HEK293T (cell line): ENCODE results near the gene EXOC4.

ENCODE experiments used
- CTCF ChIA-PET: fragments of 350-600 bp; formaldehyde crosslinking; extraction: SDS; loops from one replicate; lab custom pipeline; 2021; ENCODE audit warnings: antibody characterized with exemption, inconsistent platforms; lab: Yijun Ruan, JAX
- POLR2A ChIA-PET: fragments of 350-600 bp; formaldehyde crosslinking; extraction: SDS; loops from one replicate; lab custom pipeline; 2020; ENCODE audit warnings: antibody characterized with exemption, inconsistent platforms; lab: Yijun Ruan, JAX
- DNase-seq: peaks from one replicate; pipeline ENCODE4 v3.0.0; 2012; ENCODE audit warnings: mixed read lengths; ENCODE audit errors: extremely low spot score
- ARNT ChIP-seq: fragments of 450-650 bp; IDR thresholded peaks from 2 replicates; pipeline ENCODE4 v1.6.1; 2017; ENCODE audit warnings: mild to moderate bottlenecking
- BHLHE40 ChIP-seq: fragments of 450-650 bp; IDR thresholded peaks from 2 replicates; pipeline ENCODE4 v1.6.1; 2016; ENCODE audit warnings: mild to moderate bottlenecking, moderate library complexity, borderline replicate concordance
- CTBP1 ChIP-seq: fragments of 450-650 bp; IDR thresholded peaks from 2 replicates; pipeline ENCODE4 v1.6.1; 2016; ENCODE audit warnings: borderline replicate concordance
- ELF4 ChIP-seq: fragments of 450-650 bp; IDR thresholded peaks from 2 replicates; pipeline ENCODE4 v1.6.1; 2017; ENCODE audit warnings: antibody characterized with exemption
- FOXA1 ChIP-seq: fragments of 450-650 bp; IDR thresholded peaks from 2 replicates; pipeline ENCODE4 v1.6.1; 2016; ENCODE audit warnings: mild to moderate bottlenecking
- FOXK2 ChIP-seq: fragments of 450-650 bp; IDR thresholded peaks from 2 replicates; pipeline ENCODE4 v1.6.1; 2016; ENCODE audit warnings: mild to moderate bottlenecking
- FOXM1 ChIP-seq: fragments of 450-650 bp; IDR thresholded peaks from 2 replicates; pipeline ENCODE4 v1.6.1; 2017; ENCODE audit warnings: mild to moderate bottlenecking, borderline replicate concordance
- HDGF ChIP-seq: fragments of 450-650 bp; IDR thresholded peaks from 2 replicates; pipeline ENCODE4 v1.6.1; 2017; ENCODE audit warnings: antibody characterized with exemption, borderline replicate concordance
- L3MBTL2 ChIP-seq: fragments of 450-650 bp; conservative IDR thresholded peaks from 2 replicates; pipeline ENCODE4 v1.6.1; 2016; ENCODE audit warnings: mild to moderate bottlenecking
- LEF1 ChIP-seq: fragments of 450-650 bp; IDR thresholded peaks from 2 replicates; pipeline ENCODE4 v1.6.1; 2017; ENCODE audit warnings: mild to moderate bottlenecking, borderline replicate concordance
- NFRKB ChIP-seq: fragments of 450-650 bp; IDR thresholded peaks from 2 replicates; pipeline ENCODE4 v1.6.1; 2016; ENCODE audit warnings: mild to moderate bottlenecking, moderate library complexity
- SP1 ChIP-seq: fragments of 450-650 bp; IDR thresholded peaks from 2 replicates; pipeline ENCODE4 v1.6.1; 2017
- SUZ12 ChIP-seq: fragments of 450-650 bp; IDR thresholded peaks from 2 replicates; pipeline ENCODE4 v1.6.1; 2016; ENCODE audit warnings: mild to moderate bottlenecking
- TARDBP ChIP-seq: fragments of 450-650 bp; IDR thresholded peaks from 2 replicates; pipeline ENCODE4 v1.6.1; 2016
- ZNF384 ChIP-seq: fragments of 450-650 bp; IDR thresholded peaks from 2 replicates; pipeline ENCODE4 v1.6.1; 2016
- TF ChIP-seq, protein P1 (sequence below): fragments of 450-650 bp; IDR thresholded peaks from 2 replicates; pipeline ENCODE4 v1.6.1; 2016

Gene EXOC4

DNA sequence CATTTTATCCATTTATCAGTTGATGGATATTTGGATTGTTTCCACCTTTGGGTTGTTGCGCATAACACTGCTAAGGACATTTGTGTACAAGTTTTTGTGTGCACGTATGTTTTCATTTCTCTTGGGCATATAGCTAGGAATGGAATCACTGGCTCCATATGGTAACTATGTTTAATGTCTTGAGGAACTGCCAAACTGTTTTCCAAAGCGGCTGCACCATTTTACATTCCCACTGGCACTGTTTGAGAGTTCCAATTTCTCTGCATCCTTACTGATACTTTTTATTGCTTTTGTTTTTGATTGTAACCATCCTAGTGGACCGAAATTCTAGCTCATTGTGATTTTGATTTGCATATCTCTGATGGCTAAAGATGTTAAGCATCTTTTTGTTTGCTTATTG is 118.7 kb downstream of the EXOC4 start:
- DNase-seq: no peak
- CTCF ChIA-PET: no interaction called here
- no peak for TF ChIP-seq ARNT
- no peak for TF ChIP-seq ELF4
- TF ChIP-seq, protein P1, sequence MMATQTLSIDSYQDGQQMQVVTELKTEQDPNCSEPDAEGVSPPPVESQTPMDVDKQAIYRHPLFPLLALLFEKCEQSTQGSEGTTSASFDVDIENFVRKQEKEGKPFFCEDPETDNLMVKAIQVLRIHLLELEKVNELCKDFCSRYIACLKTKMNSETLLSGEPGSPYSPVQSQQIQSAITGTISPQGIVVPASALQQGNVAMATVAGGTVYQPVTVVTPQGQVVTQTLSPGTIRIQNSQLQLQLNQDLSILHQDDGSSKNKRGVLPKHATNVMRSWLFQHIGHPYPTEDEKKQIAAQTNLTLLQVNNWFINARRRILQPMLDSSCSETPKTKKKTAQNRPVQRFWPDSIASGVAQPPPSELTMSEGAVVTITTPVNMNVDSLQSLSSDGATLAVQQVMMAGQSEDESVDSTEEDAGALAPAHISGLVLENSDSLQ: no peak
- TF ChIP-seq FOXK2: no peak
- no peak for TF ChIP-seq FOXM1
- TF ChIP-seq FOXA1: no peak
- no peak for TF ChIP-seq NFRKB
- no peak for TF ChIP-seq ZNF384
- no peak for TF ChIP-seq SP1
- no peak for TF ChIP-seq CTBP1
- TF ChIP-seq BHLHE40: no peak
- POLR2A ChIA-PET: no interaction called here

DNA sequence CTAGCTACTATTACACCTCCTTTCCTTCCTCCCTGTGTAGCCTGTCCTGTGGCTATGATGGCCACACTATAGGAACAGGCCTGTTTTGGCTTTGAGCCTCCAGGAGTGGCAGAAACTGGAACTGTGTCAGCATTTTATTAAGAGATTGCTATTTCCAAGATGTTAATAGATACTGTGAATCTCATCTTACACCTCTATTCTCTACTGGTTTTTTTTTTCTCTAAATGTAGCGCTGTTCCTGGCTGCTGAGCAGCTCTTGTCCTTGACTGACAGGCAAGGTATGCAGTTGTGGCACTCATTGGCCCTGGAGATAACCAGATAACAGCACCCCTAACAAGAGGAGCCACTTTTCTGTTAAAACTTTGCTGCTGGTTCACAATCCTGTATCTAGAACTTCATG is 119.5 kb downstream of the EXOC4 start:
- TF ChIP-seq TARDBP: no peak
- no peak for DNase-seq
- CTCF ChIA-PET: no interaction called here
- POLR2A ChIA-PET: no interaction called here

DNA sequence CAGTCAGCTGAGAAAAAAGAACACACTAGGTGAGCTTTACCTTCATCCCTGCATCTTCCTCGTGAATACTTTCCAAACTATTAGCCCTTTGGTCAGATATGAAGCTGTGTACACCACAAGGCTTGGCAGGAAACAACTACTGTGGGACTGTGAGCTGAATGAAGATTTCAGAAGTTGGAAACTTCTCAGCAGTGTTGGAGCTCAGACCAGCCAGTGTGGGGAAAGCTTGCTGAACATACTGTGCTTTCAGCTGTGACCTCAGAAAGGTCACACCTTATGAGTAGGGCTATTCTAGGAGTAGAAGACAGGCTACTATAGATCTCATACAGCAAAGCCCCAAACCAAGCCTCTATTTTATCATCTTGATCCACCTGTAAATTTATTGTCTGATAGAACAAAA is 123.6 kb downstream of the EXOC4 start:
- no peak for TF ChIP-seq SUZ12
- TF ChIP-seq HDGF: no peak
- TF ChIP-seq FOXA1: no peak
- no peak for TF ChIP-seq NFRKB
- TF ChIP-seq, protein P1: no peak
- no peak for TF ChIP-seq BHLHE40
- ChIA-PET CTCF (no interaction called here), POLR2A (no interaction called here)
- DNase-seq: no peak

DNA sequence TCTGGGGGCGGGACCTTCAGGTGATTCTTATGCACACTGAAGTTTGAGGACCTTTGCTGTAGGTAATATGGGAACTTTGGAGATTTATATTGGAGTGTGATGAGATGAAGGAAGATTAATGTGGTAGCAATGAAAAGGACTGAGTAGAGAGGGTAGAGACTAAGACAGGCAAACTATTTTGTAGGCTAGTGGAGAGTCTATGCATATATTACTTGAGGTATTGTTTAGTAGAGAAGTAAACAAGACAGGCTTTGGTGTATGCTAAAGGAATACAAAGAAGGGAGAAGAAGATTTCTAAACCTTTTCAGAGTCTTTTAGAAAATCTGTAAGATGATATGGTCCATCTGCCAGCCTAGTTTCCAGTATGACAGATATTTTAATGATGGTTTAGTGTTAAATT is 129.1 kb downstream of the EXOC4 start:
- POLR2A ChIA-PET: no interaction called here
- no peak for DNase-seq
- CTCF ChIA-PET: no interaction called here
- TF ChIP-seq FOXK2 (no peak), HDGF (no peak), ZNF384 (no peak), L3MBTL2 (no peak), BHLHE40 (no peak), CTBP1 (no peak), TARDBP (no peak), ARNT (no peak), ELF4 (no peak), NFRKB (no peak), LEF1 (no peak), FOXA1 (no peak), SUZ12 (no peak)
- TF ChIP-seq, protein P1: no peak

DNA sequence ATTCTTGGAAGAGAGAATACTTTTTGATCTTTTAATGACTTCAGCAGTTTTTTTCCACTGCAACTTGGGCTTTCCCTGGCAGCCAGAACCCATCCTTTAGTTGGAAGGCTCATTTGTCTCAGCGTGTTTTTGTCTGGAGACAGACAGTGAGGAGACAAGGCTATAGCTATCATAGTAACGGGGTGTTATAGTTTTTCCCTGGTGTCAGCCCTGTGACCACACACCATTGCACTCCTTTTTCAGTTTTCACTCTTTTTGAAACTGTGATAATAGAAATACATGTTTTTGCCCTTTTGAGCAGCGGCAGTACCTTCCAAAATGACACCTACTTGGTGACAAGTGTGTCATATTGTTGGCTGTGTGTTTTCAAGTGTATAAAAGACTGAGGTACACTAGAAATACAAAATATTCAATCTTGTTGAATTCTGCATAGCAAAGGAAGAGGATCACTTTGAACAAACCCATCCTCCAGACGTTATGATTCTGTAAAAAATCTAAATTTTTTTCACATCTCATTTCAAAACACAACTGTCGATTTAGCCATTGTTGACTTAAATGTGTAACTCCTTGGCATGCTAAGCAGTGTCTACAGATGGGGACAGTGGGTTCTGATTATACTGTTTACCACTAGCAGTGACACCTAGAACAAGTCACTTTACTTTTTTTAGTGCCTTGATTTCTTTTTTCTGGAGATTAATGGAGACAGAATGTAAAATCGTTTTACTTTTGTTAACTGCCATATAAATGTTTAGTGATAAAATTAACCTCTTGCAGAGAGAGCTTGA is 130.1 kb downstream of the EXOC4 start:
- ChIA-PET CTCF (no interaction called here), POLR2A (no interaction called here)
- no peak for DNase-seq
- TF ChIP-seq FOXA1: no peak
- no peak for TF ChIP-seq NFRKB
- no peak for TF ChIP-seq BHLHE40

DNA sequence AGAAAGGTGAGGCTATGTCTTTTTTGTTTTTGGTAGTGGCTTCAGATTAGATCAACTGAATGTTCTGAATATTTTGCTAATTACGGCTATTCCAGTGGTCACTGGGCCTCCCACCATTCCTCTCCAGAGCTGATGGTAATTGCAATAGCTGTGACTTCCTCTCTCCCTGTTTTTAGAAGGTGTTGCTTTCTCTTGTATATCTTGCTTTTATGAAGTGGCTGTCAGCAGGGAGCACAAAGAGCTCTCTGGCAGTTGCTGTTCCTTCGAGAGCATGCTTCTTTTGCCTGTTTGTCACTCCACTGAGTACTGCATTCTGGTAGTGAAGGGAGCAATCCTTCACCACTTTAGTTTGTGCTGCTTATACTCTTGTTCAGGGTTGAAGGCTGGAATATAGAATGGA is 133.3 kb downstream of the EXOC4 start:
- ChIA-PET CTCF (interaction anchor here (0.7 kb wide), 1 partner anchor 31 kb away, joined by 10 read pairs; no protein-coding TSS in a partner anchor), POLR2A (no interaction called here)

DNA sequence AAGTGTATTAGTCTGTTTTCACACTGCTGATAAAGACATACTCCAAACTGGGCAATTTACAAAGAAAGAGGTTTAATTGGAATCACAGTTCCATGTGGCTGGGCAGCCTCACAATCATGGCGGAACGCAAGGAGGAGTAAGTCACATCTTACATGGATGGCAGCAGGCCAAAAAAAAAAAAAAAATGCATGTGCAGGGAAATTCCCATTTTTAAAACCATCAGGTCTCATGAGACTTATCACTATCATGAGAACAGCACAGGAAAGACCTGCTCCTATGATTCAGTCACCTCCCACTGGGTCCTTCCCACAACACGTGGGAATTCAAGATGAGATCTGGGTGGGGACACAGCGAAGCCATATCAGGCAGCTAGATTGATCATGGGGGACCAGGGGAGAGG is 136.8 kb downstream of the EXOC4 start:
- DNase-seq: no peak
- TF ChIP-seq L3MBTL2: no peak
- no peak for TF ChIP-seq ZNF384
- TF ChIP-seq ARNT: no peak
- no peak for TF ChIP-seq BHLHE40
- no peak for TF ChIP-seq ELF4
- TF ChIP-seq, protein P1: no peak
- TF ChIP-seq TARDBP: no peak
- no peak for TF ChIP-seq SP1
- TF ChIP-seq CTBP1: no peak
- no peak for TF ChIP-seq FOXK2
- TF ChIP-seq NFRKB: no peak
- TF ChIP-seq LEF1: no peak
- CTCF ChIA-PET: no interaction called here
- POLR2A ChIA-PET: no interaction called here

More for the DNA sequence above, 133.3 kb downstream of the EXOC4 start:
- TF ChIP-seq BHLHE40 (no peak), NFRKB (no peak), FOXM1 (no peak), FOXA1 (no peak), ELF4 (no peak), HDGF (no peak), SP1 (no peak), ARNT (no peak)
- DNase-seq: no peak
